ENCODE results near the gene PGLYRP3. TPM values are rescaled to one million over a fixed set of nuclear protein-coding genes. Genes with fewer than 3 reads are reported as not detected.

The PGLYRP3 gene
- total and polyA plus RNA-seq, 2 donors (not counting 3 experiments of a cell fraction or from before 2014, with no cell fraction given): not detected

DNA sequence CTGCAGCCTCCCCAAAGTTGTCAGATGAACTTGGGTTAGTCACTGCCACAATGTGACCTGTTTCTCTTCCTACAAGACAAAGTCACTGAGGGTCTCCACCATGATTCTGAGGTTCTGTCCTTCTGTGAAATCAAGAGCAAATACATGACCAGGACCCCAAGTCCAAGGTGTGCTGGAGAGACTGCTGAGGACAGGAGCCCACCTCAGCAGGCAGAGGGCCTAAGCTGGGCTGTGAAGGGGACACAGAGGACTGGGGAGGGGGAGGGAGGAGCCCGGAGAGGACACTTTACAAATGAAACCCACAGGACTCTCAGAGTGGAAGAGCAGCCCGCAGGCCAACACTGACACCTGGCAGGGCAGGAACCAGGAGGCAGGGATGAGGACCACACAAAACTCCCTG is 3.3 kb downstream of the PGLYRP3 start:
- DNase-seq (ENCODE audit: low read depth, low spot score): no peak
- FAIRE-seq: no peak
- Histone ChIP-seq H3K36me3 (ENCODE audit: control insufficient read depth in 2 of 2, extremely low read depth in 1 of 2, insufficient read depth in 2 of 2, low read length in 2 of 2) (no peaks in the 10 kb centered on the region), H3K9ac (replicated peaks; ENCODE audit: extremely low read depth, insufficient read depth, low read length) (no peak overlapping the region), H3K9me3 (replicated peaks; ENCODE audit: control insufficient read depth, insufficient read depth, low read length) (no peaks in the 10 kb centered on the region), H4K20me1 (replicated peaks; ENCODE audit: control insufficient read depth, extremely low read depth, insufficient read depth, low read length) (no peaks in the 10 kb centered on the region), H2AFZ (ENCODE audit: low read depth, low read length) (no peak overlapping the region), H3K4me2 (ENCODE audit: insufficient read depth, low read length) (no peak overlapping the region), H3K4me1 (ENCODE audit: control insufficient read depth, extremely low read depth, insufficient read depth, low read length) (no peaks in the 10 kb centered on the region), H3K4me3 (replicated peaks in 1 of 3; ENCODE audit: insufficient read depth in 1 of 3, low read depth in 1 of 3, low read length in 3 of 3) (no peak overlapping the region), H3K27me3 (ENCODE audit: control insufficient read depth in 2 of 2, insufficient read depth in 2 of 2, low read length in 2 of 2) (no peaks in the 10 kb centered on the region), H3K27ac (ENCODE audit: insufficient read depth, low read depth, low read length) (no peak overlapping the region), H3K79me2 (ENCODE audit: control insufficient read depth, insufficient read depth, low read length) (no peaks in the 10 kb centered on the region), H3K9me1 (replicated peaks; ENCODE audit: control insufficient read depth, extremely low read depth, insufficient read depth, low read length) (no peaks in the 10 kb centered on the region)
- ChIA-PET POLR2A (no interaction called here), CTCF (no interaction called here)
- BruUV-seq (replicated peaks): no TSS peak
- dilution Hi-C loops (cut with MboI; ENCODE audit: extremely low pct_ligation_motif_present, low sequenced_read_pairs): no loop called here
- intact Hi-C loops (cut with micrococcal nuclease): no loop called here
- no peak for TF ChIP-seq JUN (IDR thresholded peaks at IDR 0.05; ENCODE audit: borderline replicate concordance, insufficient read depth, insufficient read length, low read depth)

DNA sequence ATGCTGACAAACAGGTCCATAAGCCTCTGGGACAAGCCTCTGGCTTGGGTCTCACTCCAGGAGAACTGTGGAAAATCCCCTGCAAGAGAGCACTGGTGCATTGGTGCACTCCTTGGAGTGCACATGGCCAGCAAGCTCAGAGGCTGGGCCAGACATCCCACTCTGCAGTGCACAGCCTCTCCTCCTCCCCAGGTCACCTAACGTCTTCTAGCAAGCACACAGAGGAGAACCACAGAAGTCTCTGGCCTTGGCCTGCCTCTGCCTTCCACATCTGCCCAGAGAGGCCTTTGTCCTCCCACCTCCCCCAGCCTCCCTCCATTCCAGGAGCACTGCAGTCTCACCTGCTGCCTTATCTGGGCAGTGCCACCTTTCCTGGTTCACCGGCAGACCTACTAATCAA is 4.2 kb downstream of the PGLYRP3 start:
- intact Hi-C loops (cut with micrococcal nuclease): no loop called here
- Histone ChIP-seq H3K27me3 (ENCODE audit: control insufficient read depth in 2 of 2, insufficient read depth in 2 of 2, low read length in 2 of 2) (no peaks in the 10 kb centered on the region), H3K9ac (replicated peaks; ENCODE audit: extremely low read depth, insufficient read depth, low read length) (no peak overlapping the region), H3K79me2 (ENCODE audit: control insufficient read depth, insufficient read depth, low read length) (no peaks in the 10 kb centered on the region), H3K9me3 (replicated peaks; ENCODE audit: control insufficient read depth, insufficient read depth, low read length) (no peaks in the 10 kb centered on the region), H3K27ac (ENCODE audit: insufficient read depth, low read depth, low read length) (no peak overlapping the region), H3K4me1 (ENCODE audit: control insufficient read depth, extremely low read depth, insufficient read depth, low read length) (no peaks in the 10 kb centered on the region), H3K36me3 (ENCODE audit: control insufficient read depth in 2 of 2, extremely low read depth in 1 of 2, insufficient read depth in 2 of 2, low read length in 2 of 2) (no peaks in the 10 kb centered on the region), H2AFZ (ENCODE audit: low read depth, low read length) (no peak overlapping the region), H3K9me1 (replicated peaks; ENCODE audit: control insufficient read depth, extremely low read depth, insufficient read depth, low read length) (no peaks in the 10 kb centered on the region), H3K4me3 (replicated peaks in 1 of 3; ENCODE audit: insufficient read depth in 1 of 3, low read depth in 1 of 3, low read length in 3 of 3) (no peak overlapping the region), H3K4me2 (ENCODE audit: insufficient read depth, low read length) (no peak overlapping the region), H4K20me1 (replicated peaks; ENCODE audit: control insufficient read depth, extremely low read depth, insufficient read depth, low read length) (no peaks in the 10 kb centered on the region)
- ChIA-PET POLR2A (no interaction called here), CTCF (no interaction called here)
- no peak for DNase-seq (ENCODE audit: low read depth, low spot score)
- dilution Hi-C loops (cut with MboI; ENCODE audit: extremely low pct_ligation_motif_present, low sequenced_read_pairs): no loop called here
- no peak for FAIRE-seq
- TF ChIP-seq EZH2 (IDR thresholded peaks at IDR 0.05; ENCODE audit: borderline replicate concordance, low read depth, low read length, severe bottlenecking): no peak
- TF ChIP-seq MYC (IDR thresholded peaks at IDR 0.05; ENCODE audit: low read depth, low read length): no peak
- TF ChIP-seq GATA2 (IDR thresholded peaks at IDR 0.05; ENCODE audit: insufficient read depth, insufficient read length, low read depth, low read length): no peak
- TF ChIP-seq JUN (IDR thresholded peaks at IDR 0.05; ENCODE audit: borderline replicate concordance, insufficient read depth, insufficient read length, low read depth): no peak
- TF ChIP-seq POLR2AphosphoS5 (IDR thresholded peaks at IDR 0.05; ENCODE audit: insufficient read depth, low read depth, low read length): no peak
- TF ChIP-seq, protein P1, sequence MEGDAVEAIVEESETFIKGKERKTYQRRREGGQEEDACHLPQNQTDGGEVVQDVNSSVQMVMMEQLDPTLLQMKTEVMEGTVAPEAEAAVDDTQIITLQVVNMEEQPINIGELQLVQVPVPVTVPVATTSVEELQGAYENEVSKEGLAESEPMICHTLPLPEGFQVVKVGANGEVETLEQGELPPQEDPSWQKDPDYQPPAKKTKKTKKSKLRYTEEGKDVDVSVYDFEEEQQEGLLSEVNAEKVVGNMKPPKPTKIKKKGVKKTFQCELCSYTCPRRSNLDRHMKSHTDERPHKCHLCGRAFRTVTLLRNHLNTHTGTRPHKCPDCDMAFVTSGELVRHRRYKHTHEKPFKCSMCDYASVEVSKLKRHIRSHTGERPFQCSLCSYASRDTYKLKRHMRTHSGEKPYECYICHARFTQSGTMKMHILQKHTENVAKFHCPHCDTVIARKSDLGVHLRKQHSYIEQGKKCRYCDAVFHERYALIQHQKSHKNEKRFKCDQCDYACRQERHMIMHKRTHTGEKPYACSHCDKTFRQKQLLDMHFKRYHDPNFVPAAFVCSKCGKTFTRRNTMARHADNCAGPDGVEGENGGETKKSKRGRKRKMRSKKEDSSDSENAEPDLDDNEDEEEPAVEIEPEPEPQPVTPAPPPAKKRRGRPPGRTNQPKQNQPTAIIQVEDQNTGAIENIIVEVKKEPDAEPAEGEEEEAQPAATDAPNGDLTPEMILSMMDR (IDR thresholded peaks at IDR 0.05; ENCODE audit: extremely low read depth in 1 of 2, insufficient read depth in 1 of 2, low read depth in 1 of 2, low read length in 2 of 2): no peak
- TF ChIP-seq, protein P2, sequence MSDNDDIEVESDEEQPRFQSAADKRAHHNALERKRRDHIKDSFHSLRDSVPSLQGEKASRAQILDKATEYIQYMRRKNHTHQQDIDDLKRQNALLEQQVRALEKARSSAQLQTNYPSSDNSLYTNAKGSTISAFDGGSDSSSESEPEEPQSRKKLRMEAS (IDR thresholded peaks at IDR 0.05; ENCODE audit: insufficient read depth, insufficient read length): no peak
- TF ChIP-seq POLR2A (IDR thresholded peaks at IDR 0.05; ENCODE audit: low read depth, low read length): no peak
- TF ChIP-seq FOS (IDR thresholded peaks at IDR 0.05; ENCODE audit: borderline replicate concordance, insufficient read depth, low read length): no peak
- no TSS peak for BruUV-seq (replicated peaks)
